DMS79 (cell line): ENCODE measurements around the gene APOBEC3B.
"Not testable (repeated sequence)": the region's sequence is repeated elsewhere in the genome, so short reads cannot be mapped to it uniquely, and the experiment has no call there.

Experiments
- DNase-seq: peaks from one replicate; lab custom pipeline; 2025; lab: John Stamatoyannopoulos, UW

APOBEC3B gene

DNA sequence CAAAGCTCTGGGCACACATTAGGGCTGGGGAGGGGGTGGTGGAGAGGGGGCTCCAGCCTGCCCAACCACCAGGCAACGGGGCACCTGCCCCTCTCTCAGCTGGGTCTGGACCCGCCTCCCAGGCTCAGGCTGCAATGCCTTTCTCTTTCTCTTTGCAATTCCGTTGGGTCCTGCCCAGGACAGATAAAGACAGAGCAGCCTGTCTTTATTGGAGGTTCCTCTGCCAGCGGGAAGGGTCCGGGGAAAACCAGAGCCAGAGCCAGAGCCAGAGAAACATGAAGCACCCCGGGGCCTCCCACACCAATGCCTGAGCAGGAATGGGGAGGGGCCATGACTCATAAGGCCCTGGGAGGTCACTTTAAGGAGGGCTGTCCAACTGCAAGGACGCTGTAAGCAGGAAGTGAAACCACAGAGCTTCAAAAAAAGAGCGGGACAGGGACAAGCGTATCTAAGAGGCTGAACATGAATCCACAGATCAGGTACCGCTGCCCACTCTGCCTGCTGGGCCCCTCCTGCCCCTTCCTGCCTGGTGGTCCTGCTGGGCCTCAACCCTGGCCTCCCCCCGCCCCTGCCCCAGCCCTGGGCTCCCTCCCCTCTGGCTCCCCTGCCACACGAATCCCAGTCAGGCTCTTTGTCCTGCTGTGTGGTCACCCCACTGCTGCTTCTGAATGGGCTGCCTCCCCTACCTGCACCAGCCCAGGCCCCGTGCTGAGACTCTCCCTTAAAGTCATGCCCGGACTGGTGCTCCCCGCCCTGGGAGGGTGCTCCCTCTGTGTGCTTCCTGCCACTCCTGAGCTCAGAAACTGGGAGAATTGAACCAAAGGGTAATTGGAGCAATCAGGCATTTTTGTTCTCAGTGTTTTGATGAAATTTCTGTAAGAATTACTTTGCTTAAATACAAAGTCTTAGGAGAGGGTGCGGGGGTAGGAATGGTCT, at the start of gene APOBEC3B:
TSS of gene APOBEC3B (plus strand) at position 356 of the 936 bp plus-strand sequence. CDS start at position 463, 107 bp downstream.
- DNase-seq: peak; percentile 85

DNA sequence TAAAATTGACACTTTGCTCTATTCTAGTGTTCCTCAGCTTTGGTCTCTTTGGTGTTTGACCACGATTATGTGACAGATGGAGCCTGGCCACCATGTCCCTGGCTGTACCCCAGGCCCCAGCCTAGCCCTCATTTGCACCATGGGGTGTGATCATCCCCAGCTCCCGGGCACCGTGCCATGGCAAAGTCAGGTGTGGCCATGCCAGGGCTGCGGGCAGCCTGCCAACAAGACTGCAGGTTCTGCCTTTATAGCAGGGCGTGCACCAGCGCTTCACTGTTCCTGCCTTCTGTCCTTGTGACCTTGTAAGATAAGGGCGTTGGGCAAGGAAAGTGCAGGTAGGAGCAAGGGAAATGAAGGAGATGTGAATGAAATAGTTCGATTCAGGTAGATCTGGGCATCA, 47.1 kb upstream of the APOBEC3B start:
- DNase-seq: peak; percentile 85

DNA sequence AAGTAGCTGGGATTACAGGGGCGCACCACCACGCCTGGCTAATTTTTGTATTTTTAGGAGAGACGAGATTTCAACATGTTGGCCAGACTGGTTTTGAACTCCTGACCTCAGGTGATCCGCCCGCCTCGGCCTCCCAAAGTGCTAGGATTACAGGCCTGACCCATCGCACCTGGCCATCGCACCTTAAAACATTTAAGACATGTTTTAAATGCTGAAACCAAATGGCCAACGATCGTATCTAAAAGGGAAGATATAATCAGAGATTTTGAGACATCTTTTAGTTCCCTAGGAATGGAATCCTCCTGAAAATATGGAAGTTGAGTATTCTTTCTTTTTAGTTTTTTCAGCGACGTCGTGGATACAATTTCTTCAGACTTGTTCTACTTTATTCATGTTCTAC, 46.5 kb upstream of the APOBEC3B start:
- no peak for DNase-seq

DNA sequence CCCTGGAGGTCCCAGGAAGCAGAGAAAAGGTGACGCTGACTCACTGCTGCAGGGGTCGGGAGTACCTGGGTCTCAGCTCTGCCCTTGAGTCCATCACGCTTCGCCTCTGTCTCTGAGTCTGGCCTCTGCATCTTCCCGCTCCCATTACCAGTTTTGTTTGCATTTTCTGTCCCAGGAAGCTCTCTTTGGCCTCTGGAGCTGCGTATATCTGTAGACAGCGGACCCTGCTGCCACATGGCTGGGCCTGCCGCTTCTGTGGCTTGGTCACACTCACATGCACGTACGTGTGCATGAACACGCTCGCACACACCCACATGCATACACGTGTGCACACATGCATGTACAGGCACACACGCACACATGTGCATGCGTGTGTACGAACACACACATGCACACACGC, 45.6 kb upstream of the APOBEC3B start:
- no peak for DNase-seq

DNA sequence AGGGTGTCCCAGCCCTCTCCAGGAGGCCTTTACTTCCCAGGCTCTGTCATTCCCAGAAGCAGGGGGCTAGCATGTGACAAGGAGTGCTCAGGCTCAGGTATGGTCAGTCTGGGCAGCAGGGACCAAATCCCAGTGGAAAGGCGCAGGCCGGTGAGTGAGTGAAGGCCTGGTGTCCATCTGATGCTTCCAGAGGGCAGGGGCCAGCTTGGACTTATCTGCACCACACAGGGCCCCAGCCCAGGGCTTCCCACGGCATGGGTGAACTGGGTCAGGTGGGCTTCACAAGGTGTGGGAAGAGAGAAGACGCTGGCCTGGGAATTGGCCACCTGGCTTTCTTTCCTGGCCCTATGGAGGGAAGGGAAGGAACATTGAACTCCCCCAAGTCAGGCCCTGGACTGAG, 45.1 kb upstream of the APOBEC3B start:
- no peak for DNase-seq

DNA sequence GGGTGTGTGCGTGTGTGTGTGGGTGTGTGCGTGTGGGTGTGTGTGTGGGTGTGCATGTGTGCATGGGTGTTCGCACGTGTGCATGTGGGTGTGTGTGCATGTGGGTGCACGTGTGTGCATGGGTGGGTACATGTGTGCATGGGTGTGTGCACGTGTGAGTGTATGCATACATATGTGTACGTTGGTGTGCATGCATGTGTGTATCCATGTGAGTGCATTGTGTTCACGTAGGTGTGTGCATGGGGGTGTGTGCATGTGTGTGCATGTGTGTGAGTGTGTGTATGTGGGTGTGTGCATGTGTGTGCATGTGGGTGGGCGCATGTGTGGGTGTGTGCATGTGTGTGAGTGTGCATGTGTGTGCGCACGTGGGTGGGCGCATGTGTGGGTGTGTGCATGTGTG, 44.6 kb upstream of the APOBEC3B start:
- DNase-seq: no peak

DNA sequence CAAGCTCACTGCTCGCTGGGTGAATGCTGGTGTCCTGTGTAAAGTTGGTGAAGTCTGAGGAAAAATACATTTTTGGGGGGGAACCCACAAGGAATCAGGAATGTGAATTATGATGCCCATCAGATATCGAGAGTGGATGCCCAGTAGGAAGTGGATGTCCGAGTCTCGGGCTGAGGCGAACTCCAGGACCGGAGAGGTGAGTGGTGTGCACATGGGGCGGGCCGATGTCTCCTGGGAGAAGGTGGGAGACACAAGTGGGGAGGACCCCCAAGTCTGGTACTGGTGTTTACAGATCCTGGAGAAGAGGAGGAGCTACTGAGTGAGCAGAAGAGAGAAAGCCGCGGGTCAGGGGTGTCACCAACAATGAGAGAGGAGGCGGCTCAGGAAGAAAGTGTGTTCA, 43.9 kb upstream of the APOBEC3B start:
- no peak for DNase-seq

DNA sequence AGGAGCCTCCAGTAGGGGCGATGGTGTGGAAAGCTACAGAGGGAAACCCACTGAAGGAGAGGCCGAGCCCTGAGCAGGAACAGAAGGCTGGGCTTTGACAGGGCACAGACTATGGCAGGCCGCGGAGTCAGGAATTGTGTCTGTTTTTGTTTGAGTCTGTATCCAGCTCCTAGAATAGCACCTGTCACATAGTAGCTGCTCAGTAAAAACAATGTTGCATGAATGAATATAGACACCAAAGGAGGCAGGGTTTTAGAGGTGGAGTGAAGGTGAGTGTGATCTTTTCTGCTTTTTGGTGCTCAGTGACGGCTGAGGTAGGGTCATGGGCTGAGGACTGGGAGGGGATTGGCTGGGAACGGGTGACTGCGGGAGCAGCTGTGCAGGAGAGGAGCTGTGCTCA, 43.2 kb upstream of the APOBEC3B start:
- no peak for DNase-seq

- no peak for DNase-seq
These were observed 41.2 kb upstream of the APOBEC3B start for GRCh38 chr22:38940811-38941384.

DNA sequence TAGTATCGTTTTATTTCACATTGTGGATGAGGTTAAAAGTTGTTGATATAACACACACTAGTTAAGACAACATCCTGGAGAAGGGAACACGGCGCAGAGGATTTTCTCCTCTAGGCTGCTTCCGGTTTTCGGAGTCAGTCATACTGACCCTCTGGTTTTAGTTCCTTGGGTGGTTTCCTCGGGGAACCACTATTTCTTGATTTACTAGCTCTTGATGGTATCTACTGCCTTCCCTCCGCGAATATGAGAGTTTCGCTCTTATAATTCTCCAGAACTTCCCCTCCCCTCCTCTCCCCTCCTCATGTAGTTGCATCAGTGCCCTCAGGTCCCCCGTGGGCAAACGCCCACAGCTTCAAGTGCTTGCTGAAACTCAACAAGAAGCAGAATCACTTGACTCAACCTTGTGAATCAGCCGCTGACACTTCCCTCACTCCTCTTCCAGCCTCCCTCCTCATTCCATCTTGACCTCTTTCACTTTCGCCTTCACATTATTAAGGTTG, 40.6 kb upstream of the APOBEC3B start:
- DNase-seq: no peak

GRCh38 chr22:38942702-38943101, 39.4 kb upstream of the APOBEC3B start:
- no peak for DNase-seq

- no peak for DNase-seq
These were observed 38.9 kb upstream of the APOBEC3B start for GRCh38 chr22:38943201-38943600.

DNA sequence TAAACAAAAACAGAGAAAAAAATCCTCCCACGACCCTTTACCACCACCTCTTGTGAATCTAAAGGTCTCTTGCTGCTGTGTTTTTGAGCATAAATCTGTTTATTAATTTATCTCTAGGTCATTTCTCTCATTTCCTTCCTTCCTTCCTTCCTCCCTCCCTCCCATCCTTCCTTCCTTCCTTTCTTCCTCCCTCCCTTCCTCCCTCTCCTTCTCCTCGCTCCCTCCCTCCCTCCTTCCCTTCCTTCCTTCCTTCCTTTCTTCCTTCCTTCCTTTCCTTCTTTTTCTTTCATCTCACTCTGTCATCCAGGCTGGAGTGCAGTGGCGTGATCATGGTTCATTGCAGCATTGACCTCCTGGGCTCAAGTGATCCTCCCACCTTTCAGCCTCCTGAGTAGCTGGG, 38.3 kb upstream of the APOBEC3B start:
- DNase-seq: no peak

GRCh38 chr22:38944653-38945052, 37.5 kb upstream of the APOBEC3B start:
- DNase-seq: no peak

DNA sequence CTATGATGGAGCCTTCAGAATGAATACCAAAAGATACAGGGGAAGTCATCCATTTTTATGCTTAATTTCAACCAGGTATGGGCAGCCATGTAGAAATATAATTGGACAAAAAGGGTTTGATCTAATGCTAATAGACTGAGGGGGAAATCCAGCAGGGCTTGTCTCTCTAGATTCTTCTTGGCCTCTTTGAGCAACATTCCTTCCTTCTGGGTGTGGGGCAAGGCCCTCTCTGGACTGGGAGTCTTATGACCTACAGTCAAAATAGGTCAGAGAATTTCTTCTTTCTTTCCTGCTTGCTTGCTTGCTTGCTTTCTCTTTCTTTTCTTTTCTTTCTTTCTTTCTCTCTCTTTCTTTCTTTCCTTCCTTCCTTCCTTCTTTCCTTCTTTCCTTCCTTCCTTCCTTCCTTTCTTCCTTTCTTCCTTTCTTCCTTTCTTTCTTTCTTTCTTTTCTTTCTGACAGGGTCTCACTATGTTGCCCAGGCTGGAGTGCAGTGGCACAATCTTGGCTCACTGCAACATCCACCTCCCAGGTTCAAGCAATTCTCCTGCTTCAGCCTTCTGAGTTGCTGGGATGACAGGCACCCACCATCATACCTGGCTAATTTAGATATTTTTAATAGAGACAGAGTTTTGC, 36.3 kb upstream of the APOBEC3B start:
- not testable (repeated sequence) for DNase-seq

DNA sequence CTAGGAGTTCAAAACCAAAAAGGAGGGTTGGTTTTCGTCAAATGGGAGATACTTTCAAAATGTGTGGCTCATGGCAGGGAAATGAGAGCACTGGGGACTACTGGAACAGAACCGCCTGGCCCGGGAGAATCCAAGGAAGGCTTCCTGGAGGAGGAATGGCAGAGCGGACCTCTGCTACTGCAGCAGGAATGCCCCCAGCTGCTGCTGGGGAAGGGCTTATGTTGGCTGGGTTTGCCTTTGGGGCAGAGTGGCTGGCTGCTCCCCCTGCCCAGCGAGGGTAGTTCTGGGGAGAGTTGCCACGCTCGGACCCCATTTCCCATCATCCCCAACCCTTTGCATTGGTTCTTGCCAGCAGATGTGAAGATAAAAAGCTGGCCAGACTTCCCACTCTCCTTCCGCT, 35.4 kb upstream of the APOBEC3B start:
- no peak for DNase-seq

DNA sequence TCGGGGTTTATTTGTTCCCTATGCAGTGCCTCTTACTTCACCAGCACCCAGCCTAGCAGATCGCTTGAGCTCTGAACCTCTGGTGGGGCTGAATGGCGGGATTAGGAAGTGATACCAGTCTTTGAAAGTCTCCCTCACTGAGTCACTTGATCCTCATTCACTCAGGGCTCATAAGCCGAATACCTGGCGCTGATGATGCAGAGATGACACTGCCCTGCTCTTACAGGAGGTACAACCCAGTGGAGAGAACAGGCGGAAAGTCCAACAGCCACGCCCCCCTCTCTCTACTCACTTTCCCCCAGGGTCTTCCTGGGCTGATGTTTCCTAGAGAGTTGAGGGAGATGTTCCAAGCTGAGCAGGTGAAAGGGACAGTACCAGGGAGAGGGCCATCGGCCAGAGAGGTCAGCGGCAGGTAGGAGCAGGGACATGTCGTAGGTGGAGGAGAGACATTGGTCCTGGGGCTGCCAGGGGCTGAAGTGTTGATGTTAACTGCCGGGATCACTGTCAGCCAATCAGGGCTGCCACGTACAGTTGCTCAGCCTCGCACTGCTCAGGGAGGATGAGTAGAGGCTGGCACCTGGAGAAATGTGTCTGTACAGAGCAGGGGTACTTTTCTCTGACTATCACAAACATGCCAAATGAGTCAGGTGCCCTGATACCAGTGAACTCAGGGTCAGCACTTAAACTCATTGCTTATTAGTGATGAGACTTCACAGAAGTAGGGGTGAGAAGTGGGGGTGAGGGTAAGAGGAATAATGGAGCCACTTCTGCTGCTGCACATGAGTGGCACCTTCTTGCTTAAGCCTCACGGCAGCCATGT, 34.6 kb upstream of the APOBEC3B start:
- no peak for DNase-seq

GRCh38 chr22:38948181-38948940, 33.8 kb upstream of the APOBEC3B start:
- no peak for DNase-seq

DNA sequence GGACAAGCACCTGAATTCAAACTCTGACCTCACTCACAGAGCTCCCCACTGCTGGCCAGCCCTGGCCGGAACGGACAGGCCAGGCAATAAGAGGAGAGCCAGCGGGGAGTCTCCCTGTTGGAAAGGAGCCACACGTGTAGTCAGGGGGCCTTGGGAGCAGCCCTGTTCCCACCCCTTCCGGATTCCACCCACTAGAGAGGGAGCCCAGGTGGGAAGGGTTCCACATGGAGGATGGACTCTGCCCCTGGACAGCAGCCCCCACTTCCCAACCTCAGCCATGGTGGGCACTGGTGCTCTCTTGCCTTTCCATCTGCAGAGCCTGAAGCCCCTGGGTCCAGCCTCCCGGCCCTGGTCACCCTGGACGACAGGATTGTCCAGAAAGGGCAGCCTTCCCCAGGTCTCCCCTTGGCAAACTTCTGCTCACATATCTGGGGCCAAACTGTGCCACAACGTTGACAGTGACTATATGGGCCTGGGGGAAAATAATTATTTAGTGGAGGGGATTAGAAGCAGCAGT, 32.2 kb upstream of the APOBEC3B start:
- no peak for DNase-seq

DNA sequence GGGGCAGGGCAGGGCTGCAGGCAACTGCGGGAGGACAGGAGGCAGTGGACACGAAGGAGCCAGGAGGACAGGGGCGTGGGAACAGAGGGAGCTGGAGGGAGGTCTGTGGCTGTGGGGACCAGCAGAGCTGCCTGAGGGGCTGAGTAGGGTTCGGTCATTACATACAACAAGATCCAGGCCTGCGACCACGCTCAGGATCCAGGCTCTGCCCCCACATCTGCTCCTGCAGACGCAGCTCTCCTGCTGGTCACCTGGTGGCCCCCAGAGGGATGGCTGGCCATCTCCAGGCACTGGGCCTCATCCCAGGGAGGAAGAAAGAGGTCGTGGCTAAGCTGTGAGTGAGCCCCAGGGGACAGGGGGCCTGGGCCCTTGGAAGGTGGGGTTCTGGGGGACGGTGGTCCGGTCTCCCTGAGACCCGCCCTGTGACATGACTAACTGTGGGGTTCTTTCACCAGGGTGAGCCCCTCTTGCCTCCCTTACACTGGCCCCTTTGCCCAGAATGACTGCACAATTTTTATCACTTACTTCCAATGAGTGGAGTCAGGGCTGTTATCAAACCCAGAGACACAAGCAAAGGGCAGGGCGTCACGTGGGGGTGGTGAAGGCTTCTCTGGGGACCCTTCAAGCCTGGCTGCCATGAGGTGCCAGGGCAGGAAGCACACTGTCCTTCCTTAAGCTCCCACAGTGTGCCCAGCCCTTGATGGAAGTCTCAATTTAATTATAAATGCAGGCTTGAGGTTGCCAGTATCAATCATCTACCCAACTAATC, 31.4 kb upstream of the APOBEC3B start:
- DNase-seq: no peak
